IMR-90 (cell line): Measurements from ENCODE around the gene ATXN1. TPM values are rescaled to one million over a fixed set of nuclear protein-coding genes. Genes with fewer than 3 reads are reported as not detected.
A peak's percentile ranks its signal among the peaks of the same experiment; 100 is the strongest.

Experiments
- ATAC-seq: fragments of 200-7000 bp; cut with Tn5 transposase; 2 replicates; pipeline ENCODE4 v1.9.1; 2020; ENCODE audit warnings: low read depth, mild to moderate bottlenecking, moderate library complexity
- BruUV-seq: library from RNA; stranded (reverse); fragments of 400-500 nt; replicated peaks from 2 replicates; lab custom pipeline; 2021; lab: Mats Ljungman, UMichigan
- CTCF ChIA-PET: fragments of 300-600 bp; formaldehyde crosslinking; extraction: SDS; loops from one replicate; lab custom pipeline; 2021; ENCODE audit warnings: antibody characterized with exemption; lab: Yijun Ruan, JAX
- POLR2A ChIA-PET: fragments of 300-600 bp; sonication (Branson Sonifier 250); formaldehyde crosslinking; loops from one replicate; lab custom pipeline; 2022; ENCODE audit warnings: antibody characterized with exemption; ENCODE audit not compliant: unreplicated experiment; lab: Charles Lee
- DNase-seq: peaks from one replicate; pipeline ENCODE4 v3.0.0; 2013
- H2AFZ ChIP-seq: replicated peaks from 2 replicates; pipeline ENCODE3; 2013; ENCODE audit warnings: low read length, mild to moderate bottlenecking; ENCODE audit not compliant: poor library complexity
- H2AK5ac ChIP-seq: 2 replicates; pipeline ENCODE4 v1.6.1; 2013; ENCODE audit warnings: low read depth, low read length, inconsistent platforms
- H2AK9ac ChIP-seq: replicated peaks from 2 replicates; pipeline ENCODE3; 2013; ENCODE audit warnings: mild to moderate bottlenecking, low read depth, low read length, moderate library complexity; ENCODE audit not compliant: poor library complexity
- H2BK120ac ChIP-seq: 2 replicates; pipeline ENCODE4 v1.6.1; 2013; ENCODE audit warnings: low read depth, low read length, inconsistent platforms
- H2BK15ac ChIP-seq: 3 replicates; pipeline ENCODE4 v1.6.1; 2013; ENCODE audit warnings: low read depth, low read length, inconsistent platforms
- H2BK20ac ChIP-seq: 2 replicates; pipeline ENCODE4 v1.6.1; 2013; ENCODE audit warnings: low read depth, mild to moderate bottlenecking, inconsistent platforms, low read length, moderate library complexity
- H2BK5ac ChIP-seq: 2 replicates; pipeline ENCODE4 v1.6.1; 2013; ENCODE audit warnings: mild to moderate bottlenecking, low read depth, low read length, inconsistent platforms; ENCODE audit not compliant: poor library complexity, severe bottlenecking
- H3K14ac ChIP-seq: replicated peaks from 2 replicates; pipeline ENCODE4 v1.6.1; 2013; ENCODE audit warnings: low read depth, low read length, inconsistent platforms
- H3K18ac ChIP-seq: 2 replicates; pipeline ENCODE4 v1.6.1; 2013; ENCODE audit warnings: low read depth, low read length, control low read depth
- H3K23ac ChIP-seq: 2 replicates; pipeline ENCODE4 v1.6.1; 2013; ENCODE audit warnings: low read depth, low read length, inconsistent platforms
- H3K27ac ChIP-seq: 2 replicates; pipeline ENCODE4 v1.5.1; 2013; ENCODE audit warnings: mild to moderate bottlenecking, control low read depth, low read length; ENCODE audit not compliant: insufficient read depth
- H3K27me3 ChIP-seq: 2 replicates; pipeline ENCODE4 v1.6.1; 2013; ENCODE audit warnings: low read length; ENCODE audit not compliant: control insufficient read depth, insufficient read depth
- H3K36me3 ChIP-seq: 2 replicates; pipeline ENCODE4 v1.6.1; 2013; ENCODE audit warnings: low read length, mixed read lengths; ENCODE audit not compliant: control insufficient read depth, insufficient read depth
- H3K4ac ChIP-seq: 2 replicates; pipeline ENCODE4 v1.6.1; 2013; ENCODE audit warnings: low read depth, low read length, inconsistent platforms
- H3K4me1 ChIP-seq: 2 replicates; pipeline ENCODE4 v1.6.1; 2013; ENCODE audit warnings: low read length, mixed read lengths; ENCODE audit not compliant: control insufficient read depth, insufficient read depth
- H3K4me2 ChIP-seq: 2 replicates; pipeline ENCODE4 v1.6.1; 2013; ENCODE audit warnings: low read depth, mild to moderate bottlenecking, control low read depth, low read length, moderate library complexity
- H3K4me3 ChIP-seq: 2 replicates; pipeline ENCODE4 v1.5.1; 2013; ENCODE audit warnings: low read depth, mild to moderate bottlenecking, control low read depth, low read length, moderate library complexity; ENCODE audit not compliant: insufficient read depth
- H3K56ac ChIP-seq: 2 replicates; pipeline ENCODE4 v1.6.1; 2013; ENCODE audit warnings: low read length, inconsistent platforms; ENCODE audit not compliant: insufficient read depth; ENCODE audit errors: extremely low read depth
- H3K79me1 ChIP-seq, 2 experiments: 2 replicates each; pipeline ENCODE4 v1.6.1; 2013; ENCODE audit warnings: low read length in 2 of 2, inconsistent platforms in 1 of 2, low read depth in 1 of 2
- H3K9ac ChIP-seq: 2 replicates; pipeline ENCODE4 v1.6.1; 2013; ENCODE audit warnings: low read depth, low read length, control low read depth
- H3K9me1 ChIP-seq: 2 replicates; pipeline ENCODE4 v1.6.1; 2013; ENCODE audit warnings: low read length, inconsistent platforms; ENCODE audit not compliant: insufficient read depth
- H3K9me3 ChIP-seq: 2 replicates; pipeline ENCODE4 v1.6.1; 2013; ENCODE audit warnings: low read length; ENCODE audit not compliant: control insufficient read depth, insufficient read depth
- H4K20me1 ChIP-seq: 2 replicates; pipeline ENCODE4 v1.6.1; 2013; ENCODE audit warnings: low read length, inconsistent platforms; ENCODE audit not compliant: insufficient read depth
- H4K5ac ChIP-seq: 2 replicates; pipeline ENCODE4 v1.6.1; 2013; ENCODE audit warnings: mild to moderate bottlenecking, low read depth, low read length, control low read depth
- H4K8ac ChIP-seq, 2 experiments: 2 replicates each; pipeline ENCODE4 v1.6.1; 2013; ENCODE audit warnings: low read depth in 2 of 2, low read length in 2 of 2, control low read depth in 1 of 2, inconsistent platforms in 1 of 2
- H4K91ac ChIP-seq: 2 replicates; pipeline ENCODE4 v1.6.1; 2013; ENCODE audit warnings: low read depth, low read length, inconsistent platforms; ENCODE audit not compliant: insufficient read depth
- MAFK ChIP-seq: IDR thresholded peaks from 2 replicates; pipeline ENCODE4 v1.6.1; 2012; ENCODE audit warnings: low read depth, low read length, improper control_type of control experiment
- RFX5 ChIP-seq: IDR thresholded peaks from 2 replicates; pipeline ENCODE4 v1.8.0; 2012; ENCODE audit warnings: low read depth, mild to moderate bottlenecking, low read length, moderate library complexity
- WGBS, 2 experiments: methylation state at CpG; one replicate each; pipeline versions ENCODE4 v1.1.5 to v1.1.7; 2013; ENCODE audit warnings: missing lambda C conversion rate in 2 of 2; ENCODE audit not compliant: insufficient read length in 1 of 2; ENCODE audit errors: extremely low coverage in 2 of 2; 5-methylcytosine and 5-hydroxymethylcytosine counted together
- dilution Hi-C: fragments of 300-500 bp; cut with HindIII; formaldehyde crosslinking; loops from one replicate; pipeline ENCODE4 v1.14.3; 2018; ENCODE audit warnings: low sequenced_read_pairs; ENCODE audit not compliant: unreplicated experiment
- in situ Hi-C: fragments of 300-500 bp; cut with MboI; formaldehyde crosslinking; loops from 3 replicates; pipeline ENCODE4 v1.14.3; 2019; ENCODE audit warnings: low sequenced_read_pairs, inconsistent platforms, mixed read lengths
- intact Hi-C: fragments of 100-400 bp; cut with micrococcal nuclease; formaldehyde crosslinking; loops from 2 replicates; pipeline ENCODE4 v1.10.0; 2022
- polyA plus RNA-seq, 3 experiments: library from polyadenylated mRNA; depleted of rRNA; stranded (reverse); fragments of >200 nt; gene quantifications; 2 replicates each; pipeline ENCODE4 v1.2.3, GENCODE V29; 2012; ENCODE audit warnings: low replicate concordance in 1 of 3
- total RNA-seq: library from RNA; depleted of rRNA; stranded (reverse); fragments of >200 nt; gene quantifications from 2 replicates; pipeline ENCODE4 v1.2.3, GENCODE V29; 2012

ATXN1 gene
- total and polyA plus RNA-seq, 2 of the 4 experiments (the other 2 are of a cell fraction): 7.3 to 11.1 TPM

GRCh38 chr6:16748025-16748319 lies 13.3 kb downstream of the ATXN1 start:
- Histone ChIP-seq H4K5ac (no peak overlapping the region), H3K9me3 (no peaks in the 10 kb centered on the region), H3K4me2 (no peak overlapping the region), H4K8ac (0 out of 4 replicates have a peak overlapping the region, but pooled peaks of 1 of the 2 experiments have one; percentile 4), H2AK9ac (no peak overlapping the region), H3K4me3 (no peak overlapping the region), H2BK15ac (no peak overlapping the region), H2BK120ac (0 out of 2 replicates have a peak overlapping the region, but pooled peaks have one; percentile 1), H3K4ac (0 out of 2 replicates have a peak overlapping the region, but pooled peaks have one; percentile 6), H3K18ac (no peak overlapping the region), H3K27me3 (no peaks in the 10 kb centered on the region), H3K14ac (no peak overlapping the region), H3K27ac (no peak overlapping the region), H3K36me3 (peaks cover 16% of the 10 kb centered on the region), H3K4me1 (peaks cover 20% of the 10 kb centered on the region), H3K79me1 (peaks cover 35 to 79% of the 10 kb centered on the region in 2 experiments), H2BK20ac (no peak overlapping the region), H3K9me1 (peaks cover 27% of the 10 kb centered on the region), H3K56ac (no peak overlapping the region), H3K9ac (no peak overlapping the region), H4K20me1 (peaks cover 40% of the 10 kb centered on the region), H2AK5ac (peak overlapping the region; percentile 73), H2AFZ (no peak overlapping the region), H4K91ac (no peak overlapping the region), H2BK5ac (no peak overlapping the region), H3K23ac (no peak overlapping the region)
- no peak for DNase-seq
- no peak for ATAC-seq
- intact Hi-C loops (no loop called here), dilution Hi-C loops (no loop called here), in situ Hi-C loops (no loop called here)
- no TSS peak for BruUV-seq
- TF ChIP-seq MAFK (peak; percentile 84), RFX5 (no peak)
- no CpG with 5 or more reads among the region's 2 CpGs for WGBS, 2 experiments
- CTCF ChIA-PET: interaction anchor here (0.5 kb wide), 1 partner anchor 423 kb away, joined by 3 read pairs; no protein-coding TSS in a partner anchor
- POLR2A ChIA-PET: interaction anchor here (0.6 kb wide), 1 partner anchor 14 kb away, joined by 3 read pairs; no protein-coding TSS in a partner anchor
